HFF-Myc (cell line): ENCODE data around the gene TBX6.
A peak's percentile ranks its signal among the peaks of the same experiment; 100 is the strongest.

Experiments
- DNase-seq: peaks from one replicate; pipeline ENCODE4 v3.0.0-alpha.2; 2011; ENCODE audit warnings: low read depth; ENCODE audit errors: extremely low read depth
- H3K4me3 ChIP-seq: replicated peaks from 2 replicates; pipeline ENCODE4 v1.5.1; 2011; ENCODE audit warnings: low read depth, mild to moderate bottlenecking, control low read depth, low read length
- TF ChIP-seq, protein P1 (sequence below): IDR thresholded peaks from 2 replicates; pipeline ENCODE4 v1.5.1; 2012; ENCODE audit warnings: mild to moderate bottlenecking, low read depth, low read length, control low read depth; ENCODE audit errors: missing control alignments

Gene TBX6

DNA sequence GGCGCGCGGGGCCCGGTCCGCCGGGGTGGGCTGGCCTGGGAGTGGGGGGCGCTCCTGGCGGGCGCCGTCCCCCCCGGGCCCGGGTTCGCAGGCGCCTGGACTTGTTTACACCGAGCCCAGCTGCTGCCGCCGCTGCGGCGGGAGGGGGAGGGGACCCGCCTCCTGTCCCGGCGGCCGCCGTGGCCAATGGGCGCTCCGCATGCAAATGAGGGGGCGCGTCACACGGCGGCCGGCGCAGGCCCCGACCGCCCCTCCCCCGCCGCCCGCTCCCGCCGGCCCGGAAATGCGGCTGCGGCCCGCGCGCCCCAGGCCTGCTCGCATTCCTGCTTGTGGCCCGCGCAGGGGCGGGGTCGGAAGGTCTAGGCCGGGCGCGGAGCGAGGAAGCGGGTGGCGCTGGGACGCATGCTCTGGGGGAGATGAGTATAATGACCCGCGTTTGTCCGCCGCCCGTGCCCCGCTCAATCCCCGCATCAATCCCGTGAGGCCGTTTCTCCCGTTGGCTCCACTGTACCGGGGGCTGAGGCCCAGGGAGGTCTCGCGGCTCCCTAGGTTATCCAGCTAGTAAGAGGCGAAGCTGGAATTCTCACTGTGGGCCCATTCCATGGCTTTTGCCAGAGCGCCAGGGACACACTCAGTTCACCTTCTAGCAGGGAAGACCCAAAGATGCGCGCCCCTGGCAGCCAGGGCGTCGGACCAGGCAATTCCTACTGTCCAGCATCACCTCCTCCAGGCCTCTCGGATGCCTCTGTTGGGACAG is 4.6 kb upstream of the TBX6 start, which contains the start of gene YPEL3:
Gene YPEL3 (minus strand): TSS at position 109 of the 757 bp plus-strand sequence. CDS start 731 bp downstream, outside the sequence.
- H3K4me3 ChIP-seq: peak within 1 kb of the TSS; percentile 46
- TF ChIP-seq, protein P1, sequence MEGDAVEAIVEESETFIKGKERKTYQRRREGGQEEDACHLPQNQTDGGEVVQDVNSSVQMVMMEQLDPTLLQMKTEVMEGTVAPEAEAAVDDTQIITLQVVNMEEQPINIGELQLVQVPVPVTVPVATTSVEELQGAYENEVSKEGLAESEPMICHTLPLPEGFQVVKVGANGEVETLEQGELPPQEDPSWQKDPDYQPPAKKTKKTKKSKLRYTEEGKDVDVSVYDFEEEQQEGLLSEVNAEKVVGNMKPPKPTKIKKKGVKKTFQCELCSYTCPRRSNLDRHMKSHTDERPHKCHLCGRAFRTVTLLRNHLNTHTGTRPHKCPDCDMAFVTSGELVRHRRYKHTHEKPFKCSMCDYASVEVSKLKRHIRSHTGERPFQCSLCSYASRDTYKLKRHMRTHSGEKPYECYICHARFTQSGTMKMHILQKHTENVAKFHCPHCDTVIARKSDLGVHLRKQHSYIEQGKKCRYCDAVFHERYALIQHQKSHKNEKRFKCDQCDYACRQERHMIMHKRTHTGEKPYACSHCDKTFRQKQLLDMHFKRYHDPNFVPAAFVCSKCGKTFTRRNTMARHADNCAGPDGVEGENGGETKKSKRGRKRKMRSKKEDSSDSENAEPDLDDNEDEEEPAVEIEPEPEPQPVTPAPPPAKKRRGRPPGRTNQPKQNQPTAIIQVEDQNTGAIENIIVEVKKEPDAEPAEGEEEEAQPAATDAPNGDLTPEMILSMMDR: no peak
- no peak for DNase-seq

DNA sequence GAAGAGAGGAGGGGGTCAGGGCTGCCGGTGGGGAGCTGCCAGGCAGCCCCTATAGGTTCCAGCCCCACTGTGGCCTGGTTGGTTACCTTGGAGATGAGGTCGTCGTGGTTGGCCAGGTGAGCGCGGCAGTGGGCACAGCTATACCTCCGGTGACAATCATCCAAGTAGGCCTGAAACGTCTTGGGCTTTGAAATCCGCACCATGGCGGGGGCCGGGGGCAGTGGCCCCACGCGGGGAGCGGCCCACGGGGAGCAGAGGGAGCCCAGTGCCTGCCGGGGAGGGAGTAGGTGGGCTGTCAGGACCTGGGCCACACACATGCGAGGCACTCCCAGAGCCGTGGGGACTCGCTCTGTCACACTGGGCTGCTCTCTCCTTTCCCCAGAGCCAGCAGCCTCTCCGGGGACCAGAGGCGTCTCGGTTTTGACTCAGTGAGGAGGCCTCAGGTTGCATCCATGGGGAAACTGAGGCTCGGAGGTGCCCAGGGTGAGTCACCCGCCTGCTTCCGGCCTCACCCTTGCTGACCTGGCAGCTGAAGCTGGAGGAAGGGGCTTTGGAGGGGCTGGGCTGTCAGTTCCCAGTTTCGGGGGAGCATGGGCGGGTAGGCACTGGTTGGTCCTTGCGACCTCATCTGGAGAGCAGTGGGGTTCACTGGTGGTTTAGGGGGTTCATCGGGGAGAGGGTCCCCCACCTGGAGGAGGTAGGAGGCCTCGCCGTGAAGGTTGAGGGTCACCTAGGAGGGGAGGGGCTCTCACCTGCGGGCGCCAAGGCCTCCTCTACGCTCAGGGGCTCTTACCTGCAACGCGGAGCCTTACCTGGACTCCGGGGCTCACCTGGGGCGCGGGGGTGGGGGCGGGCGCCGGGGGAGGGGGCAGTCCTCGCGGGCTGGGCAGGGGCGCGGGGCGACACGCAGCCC is 3.7 kb upstream of the TBX6 start:
- no peak for DNase-seq
- TF ChIP-seq, protein P1: no peak
- H3K4me3 ChIP-seq: peak overlapping the region; percentile 46

DNA sequence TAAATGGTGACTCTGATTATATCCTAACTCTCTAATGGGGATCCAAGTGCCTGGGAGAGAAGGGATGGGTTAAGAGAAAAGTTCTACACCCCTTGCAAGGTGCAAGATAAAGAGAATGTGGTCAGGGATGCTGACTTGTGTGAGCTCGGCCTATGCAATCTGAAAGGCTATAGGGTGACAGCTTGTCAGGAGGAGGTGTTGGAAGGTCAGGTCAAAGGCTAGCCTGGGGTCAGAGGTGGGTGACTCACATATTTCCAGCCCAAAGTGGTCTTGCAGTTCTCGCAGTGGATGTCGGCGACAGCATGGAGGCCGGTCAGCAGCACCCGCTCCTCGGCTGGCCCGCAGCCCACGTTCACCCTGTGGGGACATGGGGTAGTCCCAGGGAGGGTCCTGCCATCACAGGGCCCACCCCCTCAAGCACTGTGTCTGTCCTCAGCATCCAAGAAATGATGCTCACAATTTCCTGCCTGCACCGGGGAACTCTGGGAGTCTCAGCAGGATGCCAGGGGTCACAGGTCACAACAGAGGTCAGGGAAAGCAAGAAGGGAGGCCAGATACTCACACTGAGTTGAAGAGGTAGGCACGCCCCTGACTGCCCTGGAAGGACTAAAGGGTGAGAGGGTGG is 2.9 kb upstream of the TBX6 start:
- H3K4me3 ChIP-seq: 0 out of 2 replicates have a peak overlapping the region, but pooled peaks have one; percentile 46

GRCh38 chr16:30092373-30093010 is 768 bp upstream of the TBX6 start:
- H3K4me3 ChIP-seq: peak overlapping the region; percentile 42
- DNase-seq: no peak
- TF ChIP-seq, protein P1: peak; percentile 74

More for the DNA sequence above, 2.9 kb upstream of the TBX6 start:
- TF ChIP-seq, protein P1: no peak
- DNase-seq: no peak

- no peak for DNase-seq
- H3K4me3 ChIP-seq: no peak overlapping the region
- TF ChIP-seq, protein P1: no peak
Measured at GRCh38 chr16:30090610-30091331, 953 bp downstream of the TBX6 start.
